Retinal pigment epithelial cell (primary cell): ENCODE measurements around the gene APCDD1L.

ENCODE experiments used
- DNase-seq: peaks from one replicate; pipeline ENCODE4 v3.0.0-alpha.2; 2010; ENCODE audit warnings: low read depth
- H3K4me3 ChIP-seq: 2 replicates; pipeline ENCODE4 v1.5.1; 2011; ENCODE audit warnings: mild to moderate bottlenecking, low read length, control low read depth, moderate library complexity
- CTCF ChIP-seq: conservative IDR thresholded peaks from 2 replicates; pipeline ENCODE4 v1.5.1; 2011; ENCODE audit warnings: low read depth, low read length, control low read depth, inconsistent platforms

The APCDD1L gene

GRCh38 chr20:58454460-58454859 lies 60.7 kb downstream of the APCDD1L start:
- no peak for DNase-seq
- TF ChIP-seq CTCF, result no peak
- no peak overlapping the region for H3K4me3 ChIP-seq

- H3K4me3 ChIP-seq, result no peak overlapping the region
- no peak for TF ChIP-seq CTCF
- no peak for DNase-seq
Observed at GRCh38 chr20:58453391-58453790, 61.8 kb downstream of the APCDD1L start.

- H3K4me3 ChIP-seq, result no peak overlapping the region
- DNase-seq, result no peak
- no peak for TF ChIP-seq CTCF
Observed at GRCh38 chr20:58452667-58453255, 62.4 kb downstream of the APCDD1L start.

GRCh38 chr20:58450254-58450653 lies 64.9 kb downstream of the APCDD1L start:
- TF ChIP-seq CTCF, result no peak
- no peak overlapping the region for H3K4me3 ChIP-seq
- no peak for DNase-seq

- no peak for TF ChIP-seq CTCF
- H3K4me3 ChIP-seq, result no peak overlapping the region
- no peak for DNase-seq
Observed at GRCh38 chr20:58449681-58450221, 65.4 kb downstream of the APCDD1L start.

- no peak overlapping the region for H3K4me3 ChIP-seq
- TF ChIP-seq CTCF, result no peak
- DNase-seq, result no peak
Observed at GRCh38 chr20:58448958-58449357, 66.2 kb downstream of the APCDD1L start.

- peak; percentile 88 for TF ChIP-seq CTCF
- no peak overlapping the region for H3K4me3 ChIP-seq
- no peak for DNase-seq
Observed at GRCh38 chr20:58447511-58448391, 67.4 kb downstream of the APCDD1L start.
